CD4-positive, alpha-beta T cell treated with Interleukin-12 subunit alpha and Interleukin-12 subunit beta, for 1 hour (primary cell): ENCODE measurements around the gene ZNF333.

ENCODE experiments used
- DNase-seq: peaks from one replicate; pipeline ENCODE4 v3.0.0-alpha.2; 2020

The ZNF333 gene

DNA sequence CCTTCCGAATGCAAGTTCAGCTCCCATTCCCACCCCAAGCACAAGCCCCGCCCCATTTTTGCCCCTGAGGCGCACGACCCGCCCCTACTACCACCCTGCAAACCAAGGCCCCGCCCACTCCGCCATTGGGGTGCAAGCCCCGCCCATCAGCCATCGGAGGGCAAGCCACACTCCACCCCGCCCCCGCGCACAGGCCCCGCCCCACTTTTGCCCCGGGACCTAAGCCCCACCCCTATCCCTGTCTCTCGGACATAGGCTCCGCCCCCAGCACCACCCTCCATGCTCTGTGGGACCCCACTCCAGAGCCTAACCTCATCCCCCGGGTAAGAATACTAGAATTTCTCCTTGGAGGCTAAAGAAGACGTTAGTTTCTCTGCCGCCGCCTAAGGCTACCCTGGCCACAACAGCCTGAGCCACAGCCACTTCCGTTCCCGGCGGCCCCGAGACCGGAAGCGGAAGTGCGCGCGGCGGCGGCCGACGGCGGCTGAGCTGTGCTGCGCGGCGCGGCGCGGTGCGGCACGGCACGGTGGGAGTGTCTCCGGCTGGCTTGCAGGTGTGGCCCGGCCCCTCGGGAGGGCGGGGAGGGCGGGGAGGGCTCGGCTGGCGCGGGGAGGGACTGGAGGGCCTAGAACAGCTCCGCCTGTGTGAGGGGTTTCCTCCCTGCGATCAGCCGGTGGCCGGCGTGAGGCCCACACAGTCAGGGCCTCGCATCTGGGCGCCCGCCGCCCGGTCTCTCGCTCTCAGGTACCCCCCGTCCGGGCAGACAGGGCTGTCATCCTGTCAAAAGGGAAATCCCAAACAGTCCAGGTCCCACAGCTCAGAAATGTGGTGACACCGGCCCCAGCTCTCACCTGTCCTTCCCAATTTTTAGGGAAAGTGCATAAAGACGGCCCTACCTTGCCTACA is at the start of gene ZNF333:
TSS of gene ZNF333 (plus strand) at position 451 of the 906 bp plus-strand sequence. CDS start 3,444 bp downstream, outside the sequence.
- peak; percentile 96 for DNase-seq

GRCh38 chr19:14648506-14648905 is 41.3 kb upstream of the ZNF333 start:
- DNase-seq = no peak

- no peak for DNase-seq
Observed at GRCh38 chr19:14649020-14649419, 40.8 kb upstream of the ZNF333 start.

- no peak for DNase-seq
Observed at GRCh38 chr19:14650161-14650560, 39.7 kb upstream of the ZNF333 start.

DNA sequence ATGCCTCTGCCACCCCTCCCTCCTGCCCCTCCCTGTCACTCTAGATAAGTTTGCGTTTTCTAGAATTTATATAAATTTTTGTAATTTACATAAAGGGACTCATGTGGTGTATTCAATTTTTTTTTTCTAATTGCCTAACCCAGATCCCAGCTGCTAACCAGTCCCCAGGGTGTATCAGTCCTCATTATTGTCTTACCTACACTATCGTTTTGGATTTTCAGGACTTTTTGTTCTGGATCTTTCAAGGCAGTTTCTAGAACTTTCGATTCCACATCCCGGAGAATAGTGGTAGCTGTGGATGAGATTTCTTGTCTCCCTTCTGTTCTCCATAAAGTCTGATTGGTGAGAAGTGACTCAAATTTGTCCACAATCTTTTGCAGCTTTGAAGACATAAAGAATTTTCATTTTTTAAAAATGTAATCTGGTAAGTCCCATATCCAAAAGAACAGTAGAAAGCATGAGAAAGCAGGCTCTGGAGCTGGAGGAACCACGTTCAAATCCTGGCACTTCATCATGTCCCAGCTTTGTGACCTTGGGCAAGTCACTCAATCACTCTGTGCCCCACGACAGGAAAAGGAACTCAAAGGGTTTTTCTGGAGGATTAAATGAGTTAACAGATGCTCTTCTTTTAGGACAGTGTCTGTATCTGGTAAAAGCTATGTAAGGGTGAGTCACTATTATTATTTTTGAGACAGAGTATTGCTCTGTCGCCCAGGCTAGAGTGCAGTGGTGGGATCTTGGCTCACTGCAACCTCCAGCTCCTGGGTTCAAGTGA is 34.9 kb upstream of the ZNF333 start:
- no peak for DNase-seq

- DNase-seq = no peak
Observed at GRCh38 chr19:14655726-14656125, 34.1 kb upstream of the ZNF333 start.

- no peak for DNase-seq
Observed at GRCh38 chr19:14659874-14660489, 29.9 kb upstream of the ZNF333 start.

DNA sequence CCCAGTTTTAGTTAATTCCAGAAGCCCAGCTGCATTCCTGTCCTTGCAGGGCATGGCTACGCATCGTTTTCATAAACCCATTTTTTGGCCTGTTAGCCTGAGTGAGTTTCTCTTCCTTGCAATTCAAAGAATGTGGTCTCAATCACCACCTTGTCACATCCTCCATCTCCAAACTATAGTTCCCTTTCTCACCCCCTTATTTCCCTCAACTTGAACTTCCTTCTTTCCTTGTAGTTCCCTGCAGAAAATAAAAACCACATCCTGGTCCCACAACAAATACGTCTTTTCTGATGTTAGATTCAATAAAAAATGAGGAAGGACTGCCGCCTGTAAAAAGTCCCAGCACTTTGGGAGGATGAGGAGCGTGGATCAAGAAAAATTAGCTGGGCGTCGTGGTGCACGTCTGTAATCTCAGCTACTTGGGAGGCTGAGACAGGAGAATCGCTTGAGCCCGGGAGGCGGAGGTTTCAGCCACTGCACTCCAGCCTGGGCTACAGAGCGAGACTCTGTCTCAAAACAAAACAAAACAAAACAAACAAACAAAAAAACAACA is 28.4 kb upstream of the ZNF333 start:
- peak; percentile 4 for DNase-seq

- DNase-seq = no peak
Observed at GRCh38 chr19:14669940-14670339, 19.9 kb upstream of the ZNF333 start.

- no peak for DNase-seq
Observed at GRCh38 chr19:14670408-14670807, 19.4 kb upstream of the ZNF333 start.

GRCh38 chr19:14672188-14672872 is 17.5 kb upstream of the ZNF333 start:
- peak; percentile 27 for DNase-seq

DNA sequence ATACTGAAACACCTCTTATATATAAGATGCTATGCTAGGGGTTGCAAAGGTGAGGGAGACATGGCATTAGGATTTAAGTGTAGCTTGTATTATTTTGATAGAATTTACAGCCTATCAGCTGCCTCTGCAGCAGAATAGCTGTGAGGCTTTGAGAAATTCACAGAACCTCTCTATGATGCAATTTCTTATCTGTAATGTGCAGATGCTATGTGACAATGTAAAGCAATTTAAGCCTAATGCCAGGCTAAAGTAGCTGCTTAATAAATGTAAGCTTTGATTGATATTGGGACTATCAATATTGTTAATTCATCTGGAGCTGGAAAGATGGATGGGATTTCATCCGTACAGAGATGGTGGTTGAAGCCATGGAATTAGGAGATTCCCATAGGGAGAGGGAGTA is 16.8 kb upstream of the ZNF333 start:
- DNase-seq = no peak

DNA sequence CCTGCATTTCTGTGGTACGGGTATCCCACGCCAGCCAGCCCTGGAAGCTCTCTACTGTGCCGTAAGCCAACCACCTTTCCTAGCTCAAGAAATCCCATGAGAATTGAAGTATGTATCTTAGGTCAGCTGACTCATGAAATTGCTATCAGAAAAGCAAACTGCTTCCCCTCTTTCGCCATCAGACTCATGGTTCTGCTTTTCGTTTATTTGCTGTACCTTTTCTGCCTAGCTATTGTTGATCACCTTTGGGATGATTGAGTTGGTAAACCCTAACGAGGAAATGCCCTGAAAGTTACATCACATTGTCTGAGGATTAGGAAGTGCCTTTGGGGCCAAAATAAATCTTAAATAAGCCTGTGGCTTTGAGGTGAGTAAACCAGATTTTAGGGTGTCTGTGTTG is 15.1 kb upstream of the ZNF333 start, which contains the start of gene ADGRE3:
TSS of gene ADGRE3 (minus strand) at position 81 of the 400 bp plus-strand sequence. CDS start at position 7, 74 bp downstream.
- no peak for DNase-seq

DNA sequence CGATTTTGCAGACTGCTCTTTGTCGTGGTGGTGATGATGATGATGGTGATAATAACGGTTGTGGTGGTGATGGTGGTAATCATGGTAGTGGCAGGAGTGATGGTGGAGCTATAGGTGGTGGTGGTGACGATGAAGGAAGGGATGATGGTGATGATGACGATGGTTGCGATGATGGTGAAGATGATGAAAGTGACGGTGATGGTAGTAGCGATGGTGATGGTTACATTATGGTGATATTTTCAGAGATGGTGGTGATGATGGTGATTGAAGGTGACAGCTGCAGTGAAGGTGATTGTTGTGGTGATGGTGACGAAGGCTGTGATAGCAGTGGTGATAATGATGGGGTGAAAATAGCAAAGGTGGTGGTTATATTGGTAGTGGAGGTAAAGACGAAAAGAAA is 13.1 kb upstream of the ZNF333 start:
- no peak for DNase-seq

GRCh38 chr19:14677464-14677863 is 12.4 kb upstream of the ZNF333 start:
- DNase-seq = no peak

- DNase-seq = no peak
Observed at GRCh38 chr19:14678199-14678598, 11.6 kb upstream of the ZNF333 start.

DNA sequence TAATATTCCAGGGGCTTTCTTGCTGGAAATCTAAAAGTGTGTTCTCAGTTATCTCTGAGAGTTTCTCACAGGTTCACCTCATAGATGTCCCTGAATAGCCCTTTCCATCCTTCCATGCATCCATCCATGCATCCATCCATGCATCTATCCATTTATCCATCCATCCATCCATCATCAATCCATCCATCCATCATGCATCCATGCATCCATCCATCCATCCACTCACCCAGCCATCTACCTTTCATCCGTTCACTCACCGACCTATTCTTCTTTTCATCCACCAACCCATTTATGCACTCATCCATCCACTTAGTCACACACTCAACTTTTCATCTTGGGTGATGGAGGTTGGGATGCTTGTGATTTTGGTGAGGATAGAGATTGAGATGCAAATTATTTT is 7.8 kb upstream of the ZNF333 start:
- no peak for DNase-seq

DNA sequence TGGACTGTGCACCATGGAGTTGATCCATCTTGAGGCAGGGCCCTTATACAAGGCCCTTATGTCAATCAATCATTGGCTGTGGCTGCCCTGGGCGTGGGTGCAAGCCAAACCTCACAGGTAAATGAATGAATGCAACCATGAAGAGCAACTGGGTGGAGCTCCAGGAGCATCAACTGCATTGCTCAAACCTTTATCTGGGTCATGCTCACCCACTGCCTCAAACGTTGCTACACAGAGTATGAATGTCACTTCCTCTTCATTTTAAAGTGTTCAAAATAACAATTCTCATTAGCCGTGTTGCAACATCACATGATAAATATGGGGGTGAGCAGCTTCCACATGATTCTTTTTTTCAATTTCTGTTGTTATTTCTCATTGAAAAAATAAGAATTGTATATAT is 6.4 kb upstream of the ZNF333 start:
- peak; percentile 17 for DNase-seq

GRCh38 chr19:14686411-14686810 is 3.4 kb upstream of the ZNF333 start:
- peak; percentile 46 for DNase-seq

DNA sequence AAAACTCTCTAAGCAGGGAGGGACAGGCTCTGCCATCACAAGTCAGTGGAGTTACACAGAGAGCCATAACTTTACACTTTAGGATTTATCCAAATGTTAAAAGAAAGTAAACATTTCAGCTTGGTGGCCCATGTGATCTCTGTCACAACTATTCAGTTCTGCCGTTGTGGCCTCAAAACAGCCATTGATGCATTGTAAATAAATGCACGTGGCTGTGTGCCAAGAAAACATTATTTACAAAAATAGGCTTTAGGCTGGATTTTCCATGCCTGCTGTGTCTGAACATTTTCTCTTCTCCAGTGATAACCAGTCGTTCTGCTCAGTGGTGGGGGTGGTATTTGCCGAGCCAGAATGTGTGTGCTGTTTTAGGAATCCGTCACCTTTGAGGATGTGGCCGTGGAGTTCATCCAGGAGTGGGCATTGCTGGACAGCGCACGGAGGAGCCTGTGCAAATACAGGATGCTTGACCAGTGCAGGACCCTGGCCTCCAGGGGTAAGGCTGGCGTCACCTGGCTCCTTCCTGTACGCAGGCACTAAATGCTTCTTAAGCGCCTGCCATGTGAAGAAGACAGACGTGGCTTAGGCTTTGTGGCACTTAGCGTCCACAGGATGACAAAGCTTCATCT is 4.9 kb downstream of the ZNF333 start:
- no peak for DNase-seq

DNA sequence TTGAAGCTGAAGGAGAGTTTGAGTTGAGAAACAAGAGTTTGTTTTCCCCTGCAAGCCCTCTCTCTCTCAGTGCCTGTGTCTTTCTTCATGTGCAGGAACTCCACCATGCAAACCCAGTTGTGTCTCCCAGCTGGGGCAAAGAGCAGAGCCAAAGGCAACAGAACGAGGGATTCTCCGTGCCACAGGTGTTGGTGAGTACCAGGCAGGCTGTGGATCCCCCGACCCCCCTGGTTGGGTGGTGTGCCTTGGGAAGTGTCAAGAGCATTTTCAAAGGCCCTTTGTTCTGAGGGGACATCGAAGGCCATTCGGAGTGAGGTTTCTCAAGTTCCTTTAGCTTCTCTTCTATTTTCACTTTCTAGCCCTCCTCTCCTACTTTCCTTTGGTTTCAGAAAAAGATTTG is 5.6 kb downstream of the ZNF333 start:
- DNase-seq = no peak

DNA sequence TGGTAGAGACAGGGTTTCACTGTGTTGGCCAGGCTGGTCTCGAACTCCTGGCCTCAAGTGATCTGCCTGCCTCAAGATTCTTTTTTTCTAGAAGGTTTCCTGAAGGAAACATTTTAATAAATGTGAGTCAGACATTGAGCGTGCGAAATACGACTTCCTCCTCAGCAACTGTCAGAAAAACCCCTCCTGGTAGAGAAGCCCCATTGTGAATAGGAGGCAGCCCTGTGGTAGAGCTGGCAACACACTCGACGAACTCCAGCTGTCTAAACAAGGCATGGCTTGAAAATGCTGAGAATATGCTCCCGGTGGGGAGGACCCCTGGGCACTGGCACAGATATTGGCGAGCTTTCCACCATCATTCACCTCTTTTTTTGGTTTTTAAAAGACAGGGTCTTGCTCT is 9.8 kb downstream of the ZNF333 start:
- no peak for DNase-seq
